ENCODE data around the gene LONRF3.

DNA sequence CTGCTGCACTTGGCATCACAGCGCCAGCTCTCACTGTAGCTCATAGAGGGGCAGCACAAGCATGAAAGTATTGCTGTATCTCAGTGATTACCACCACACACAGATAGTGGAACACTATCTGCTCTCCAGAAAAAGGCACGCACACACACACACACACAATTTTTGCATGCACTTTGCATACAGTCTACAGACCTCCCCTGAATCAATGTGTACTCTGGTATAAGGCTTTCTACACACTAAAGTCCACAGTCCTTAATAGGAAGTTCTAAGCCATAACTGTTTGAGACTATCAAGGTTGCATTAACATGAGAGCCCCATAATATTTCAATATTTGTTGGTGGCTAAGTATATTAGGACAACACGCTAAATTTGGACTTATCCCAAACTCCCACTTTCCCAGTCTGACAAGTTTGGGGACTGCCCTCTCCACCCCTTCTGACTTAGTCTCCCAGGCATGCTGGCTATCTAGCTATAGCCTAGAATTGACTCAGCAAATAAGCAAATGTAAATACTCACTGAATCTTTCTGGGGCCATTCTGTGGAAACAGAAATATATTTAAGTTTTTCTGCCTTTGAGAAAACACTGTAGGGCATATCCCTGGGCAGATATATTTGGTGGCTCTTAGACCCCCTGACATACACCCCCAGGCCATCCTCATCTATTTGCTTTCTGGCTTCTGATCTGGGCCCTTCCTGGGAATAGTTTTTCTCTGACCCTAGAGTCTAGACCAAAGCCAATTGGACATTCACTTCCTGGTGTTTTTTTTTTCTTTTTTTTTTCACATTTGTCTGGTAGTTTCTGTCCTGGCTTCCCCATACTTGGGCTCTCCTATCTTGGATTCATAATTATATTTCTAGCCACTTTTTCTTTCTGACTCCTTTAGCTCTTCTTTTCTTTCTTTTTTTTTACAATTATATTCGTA is 62.0 kb downstream of the LONRF3 start:
- TF ChIP-seq, protein P1, sequence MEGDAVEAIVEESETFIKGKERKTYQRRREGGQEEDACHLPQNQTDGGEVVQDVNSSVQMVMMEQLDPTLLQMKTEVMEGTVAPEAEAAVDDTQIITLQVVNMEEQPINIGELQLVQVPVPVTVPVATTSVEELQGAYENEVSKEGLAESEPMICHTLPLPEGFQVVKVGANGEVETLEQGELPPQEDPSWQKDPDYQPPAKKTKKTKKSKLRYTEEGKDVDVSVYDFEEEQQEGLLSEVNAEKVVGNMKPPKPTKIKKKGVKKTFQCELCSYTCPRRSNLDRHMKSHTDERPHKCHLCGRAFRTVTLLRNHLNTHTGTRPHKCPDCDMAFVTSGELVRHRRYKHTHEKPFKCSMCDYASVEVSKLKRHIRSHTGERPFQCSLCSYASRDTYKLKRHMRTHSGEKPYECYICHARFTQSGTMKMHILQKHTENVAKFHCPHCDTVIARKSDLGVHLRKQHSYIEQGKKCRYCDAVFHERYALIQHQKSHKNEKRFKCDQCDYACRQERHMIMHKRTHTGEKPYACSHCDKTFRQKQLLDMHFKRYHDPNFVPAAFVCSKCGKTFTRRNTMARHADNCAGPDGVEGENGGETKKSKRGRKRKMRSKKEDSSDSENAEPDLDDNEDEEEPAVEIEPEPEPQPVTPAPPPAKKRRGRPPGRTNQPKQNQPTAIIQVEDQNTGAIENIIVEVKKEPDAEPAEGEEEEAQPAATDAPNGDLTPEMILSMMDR (IDR thresholded peaks at IDR 0.05; ENCODE audit: low read depth, low read length, missing input control) = no peak
- TF ChIP-seq EGR1 (IDR thresholded peaks at IDR 0.05; ENCODE audit: low read depth in 2 of 2) (no peak), HNF4G (IDR thresholded peaks at IDR 0.05) (no peak), RAD21 (IDR thresholded peaks at IDR 0.05) (no peak), TAF1 (conservative IDR thresholded peaks at IDR 0.05) (no peak), JUND (IDR thresholded peaks at IDR 0.05) (no peak), FOXA1 (IDR thresholded peaks at IDR 0.05) (no peak), GABPA (IDR thresholded peaks at IDR 0.05 in 1 of 2, conservative IDR thresholded peaks at IDR 0.05 in 1 of 2) (no peak)
- TF ChIP-seq, protein P2, sequence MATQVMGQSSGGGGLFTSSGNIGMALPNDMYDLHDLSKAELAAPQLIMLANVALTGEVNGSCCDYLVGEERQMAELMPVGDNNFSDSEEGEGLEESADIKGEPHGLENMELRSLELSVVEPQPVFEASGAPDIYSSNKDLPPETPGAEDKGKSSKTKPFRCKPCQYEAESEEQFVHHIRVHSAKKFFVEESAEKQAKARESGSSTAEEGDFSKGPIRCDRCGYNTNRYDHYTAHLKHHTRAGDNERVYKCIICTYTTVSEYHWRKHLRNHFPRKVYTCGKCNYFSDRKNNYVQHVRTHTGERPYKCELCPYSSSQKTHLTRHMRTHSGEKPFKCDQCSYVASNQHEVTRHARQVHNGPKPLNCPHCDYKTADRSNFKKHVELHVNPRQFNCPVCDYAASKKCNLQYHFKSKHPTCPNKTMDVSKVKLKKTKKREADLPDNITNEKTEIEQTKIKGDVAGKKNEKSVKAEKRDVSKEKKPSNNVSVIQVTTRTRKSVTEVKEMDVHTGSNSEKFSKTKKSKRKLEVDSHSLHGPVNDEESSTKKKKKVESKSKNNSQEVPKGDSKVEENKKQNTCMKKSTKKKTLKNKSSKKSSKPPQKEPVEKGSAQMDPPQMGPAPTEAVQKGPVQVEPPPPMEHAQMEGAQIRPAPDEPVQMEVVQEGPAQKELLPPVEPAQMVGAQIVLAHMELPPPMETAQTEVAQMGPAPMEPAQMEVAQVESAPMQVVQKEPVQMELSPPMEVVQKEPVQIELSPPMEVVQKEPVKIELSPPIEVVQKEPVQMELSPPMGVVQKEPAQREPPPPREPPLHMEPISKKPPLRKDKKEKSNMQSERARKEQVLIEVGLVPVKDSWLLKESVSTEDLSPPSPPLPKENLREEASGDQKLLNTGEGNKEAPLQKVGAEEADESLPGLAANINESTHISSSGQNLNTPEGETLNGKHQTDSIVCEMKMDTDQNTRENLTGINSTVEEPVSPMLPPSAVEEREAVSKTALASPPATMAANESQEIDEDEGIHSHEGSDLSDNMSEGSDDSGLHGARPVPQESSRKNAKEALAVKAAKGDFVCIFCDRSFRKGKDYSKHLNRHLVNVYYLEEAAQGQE (IDR thresholded peaks at IDR 0.05) = no peak
- TF ChIP-seq, protein P3, sequence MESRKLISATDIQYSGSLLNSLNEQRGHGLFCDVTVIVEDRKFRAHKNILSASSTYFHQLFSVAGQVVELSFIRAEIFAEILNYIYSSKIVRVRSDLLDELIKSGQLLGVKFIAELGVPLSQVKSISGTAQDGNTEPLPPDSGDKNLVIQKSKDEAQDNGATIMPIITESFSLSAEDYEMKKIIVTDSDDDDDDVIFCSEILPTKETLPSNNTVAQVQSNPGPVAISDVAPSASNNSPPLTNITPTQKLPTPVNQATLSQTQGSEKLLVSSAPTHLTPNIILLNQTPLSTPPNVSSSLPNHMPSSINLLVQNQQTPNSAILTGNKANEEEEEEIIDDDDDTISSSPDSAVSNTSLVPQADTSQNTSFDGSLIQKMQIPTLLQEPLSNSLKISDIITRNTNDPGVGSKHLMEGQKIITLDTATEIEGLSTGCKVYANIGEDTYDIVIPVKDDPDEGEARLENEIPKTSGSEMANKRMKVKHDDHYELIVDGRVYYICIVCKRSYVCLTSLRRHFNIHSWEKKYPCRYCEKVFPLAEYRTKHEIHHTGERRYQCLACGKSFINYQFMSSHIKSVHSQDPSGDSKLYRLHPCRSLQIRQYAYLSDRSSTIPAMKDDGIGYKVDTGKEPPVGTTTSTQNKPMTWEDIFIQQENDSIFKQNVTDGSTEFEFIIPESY (IDR thresholded peaks at IDR 0.05) = no peak

Data from liver (tissue), 3 donors.